ENCODE data around the gene FAM25C.
"Not testable (repeated sequence)": the region's sequence is repeated elsewhere in the genome, so short reads cannot be mapped to it uniquely, and the experiment has no call there.

DNA sequence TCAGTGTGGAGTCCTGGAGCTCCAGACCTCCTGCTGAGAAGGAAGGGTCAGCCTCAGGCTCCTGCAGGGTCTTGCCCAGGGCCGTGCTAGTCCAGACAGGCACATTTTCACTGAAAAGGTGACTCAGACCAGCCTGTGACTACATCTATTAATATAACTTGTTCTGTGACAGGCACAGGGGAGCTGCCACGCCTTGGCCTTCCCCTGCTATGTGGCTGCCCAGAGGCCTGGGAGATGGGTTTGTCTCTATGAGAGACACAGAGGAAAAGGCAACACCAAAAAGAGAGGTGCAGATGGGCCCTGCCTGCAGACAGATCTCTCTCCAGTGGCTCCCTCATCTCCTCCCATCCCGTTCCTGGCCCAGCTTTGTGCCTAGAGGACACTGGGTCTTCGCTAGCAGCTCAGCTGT is 10.0 kb downstream of the FAM25C start:
- TF ChIP-seq POLR2A (IDR thresholded peaks at IDR 0.05) = not testable (repeated sequence)
- TF ChIP-seq, protein P1, sequence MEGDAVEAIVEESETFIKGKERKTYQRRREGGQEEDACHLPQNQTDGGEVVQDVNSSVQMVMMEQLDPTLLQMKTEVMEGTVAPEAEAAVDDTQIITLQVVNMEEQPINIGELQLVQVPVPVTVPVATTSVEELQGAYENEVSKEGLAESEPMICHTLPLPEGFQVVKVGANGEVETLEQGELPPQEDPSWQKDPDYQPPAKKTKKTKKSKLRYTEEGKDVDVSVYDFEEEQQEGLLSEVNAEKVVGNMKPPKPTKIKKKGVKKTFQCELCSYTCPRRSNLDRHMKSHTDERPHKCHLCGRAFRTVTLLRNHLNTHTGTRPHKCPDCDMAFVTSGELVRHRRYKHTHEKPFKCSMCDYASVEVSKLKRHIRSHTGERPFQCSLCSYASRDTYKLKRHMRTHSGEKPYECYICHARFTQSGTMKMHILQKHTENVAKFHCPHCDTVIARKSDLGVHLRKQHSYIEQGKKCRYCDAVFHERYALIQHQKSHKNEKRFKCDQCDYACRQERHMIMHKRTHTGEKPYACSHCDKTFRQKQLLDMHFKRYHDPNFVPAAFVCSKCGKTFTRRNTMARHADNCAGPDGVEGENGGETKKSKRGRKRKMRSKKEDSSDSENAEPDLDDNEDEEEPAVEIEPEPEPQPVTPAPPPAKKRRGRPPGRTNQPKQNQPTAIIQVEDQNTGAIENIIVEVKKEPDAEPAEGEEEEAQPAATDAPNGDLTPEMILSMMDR (IDR thresholded peaks at IDR 0.05) = not testable (repeated sequence)

All from testis (tissue), 2 donors.